Erythroblast (primary cell): ENCODE results near the gene UBE4B.

Experiments used
- GATA1 ChIP-seq: IDR thresholded peaks from 2 replicates; pipeline ENCODE4 v1.6.1; 2011; ENCODE audit warnings: low read depth, mild to moderate bottlenecking, control low read depth, low read length, moderate library complexity
- POLR2A ChIP-seq: IDR thresholded peaks from 2 replicates; pipeline ENCODE4 v1.6.1; 2011; ENCODE audit warnings: mild to moderate bottlenecking, low read length

- TF ChIP-seq POLR2A: no peak
- no peak for TF ChIP-seq GATA1
Measured at GRCh38 chr1:10054465-10054864, 21.7 kb downstream of the UBE4B start.
